Breast epithelium (tissue), 4 donors: ENCODE measurements around the gene KPNA1. TPM values are rescaled to one million over a fixed set of nuclear protein-coding genes. Genes with fewer than 3 reads are reported as not detected.

Source experiments
- DNase-seq, 2 donors: peaks; one replicate each; pipeline ENCODE4 v3.0.0-alpha.2; 2019; ENCODE audit warnings: low spot score in 2 of 2
- H3K27ac ChIP-seq, 2 donors: fragments of 200-600 bp; sonication (generic) in 1 of 2; one replicate each; pipeline ENCODE4 v1.5.1; 2016 to 2019; ENCODE audit warnings: mild to moderate bottlenecking in 1 of 2
- H3K27me3 ChIP-seq, 2 donors: fragments of 200-600 bp; sonication (generic) in 1 of 2; one replicate each; pipeline versions ENCODE4 v1.5.1 to v1.6.0; 2017 to 2019; ENCODE audit warnings: control low read depth in 1 of 2, mild to moderate bottlenecking in 1 of 2
- H3K36me3 ChIP-seq: fragments of 200-600 bp; one replicate; pipeline ENCODE4 v1.5.1; 2019
- H3K4me1 ChIP-seq, 2 donors: fragments of 200-600 bp; sonication (generic); one replicate each; pipeline ENCODE4 v1.5.1; 2016 to 2019; ENCODE audit warnings: control low read depth in 1 of 2
- H3K4me3 ChIP-seq, 3 donors: fragments of 200-600 bp; sonication (generic); 1 replicate in 2 of 3; 2 replicates in 1 of 3; pipeline ENCODE4 v1.5.1; 2016 to 2019; ENCODE audit warnings: mild to moderate bottlenecking in 3 of 3, moderate library complexity in 2 of 3
- H3K9me3 ChIP-seq, 2 donors: fragments of 200-600 bp; sonication (generic) in 1 of 2; one replicate each; pipeline ENCODE4 v1.5.1; 2016 to 2019; ENCODE audit warnings: control low read depth in 1 of 2
- CTCF ChIP-seq, 3 donors: fragments of 450-650 bp; IDR thresholded peaks; one replicate each; pipeline ENCODE4 v1.5.1; 2016 to 2017; ENCODE audit warnings: antibody characterized with exemption in 3 of 3, mild to moderate bottlenecking in 3 of 3, moderate library complexity in 3 of 3
- POLR2A ChIP-seq: fragments of 450-650 bp; IDR thresholded peaks from one replicate; pipeline ENCODE4 v1.6.1; 2016; ENCODE audit warnings: antibody characterized with exemption, mild to moderate bottlenecking, moderate library complexity
- POLR2AphosphoS5 ChIP-seq, 3 donors: sonication (generic); formaldehyde crosslinking; IDR thresholded peaks; one replicate each; pipeline ENCODE4 v1.6.1; 2017; ENCODE audit warnings: antibody characterized with exemption in 3 of 3
- intact Hi-C: fragments of 100-400 bp; cut with DNase I; formaldehyde crosslinking; loops from one replicate; pipeline ENCODE4 v1.15.1; 2023; ENCODE audit warnings: low total_unique reads
- total RNA-seq, 3 donors: library from RNA; depleted of rRNA; stranded (reverse); fragments of >200 nt; gene quantifications; one replicate each; pipeline ENCODE4 v1.1.0, GENCODE V29; 2016

The KPNA1 gene
- total RNA-seq, 3 donors from 2014 or later: 40.3 to 51.7 (median 42.4) TPM

- H3K4me3 ChIP-seq: no peak overlapping the region
- H3K27ac ChIP-seq: no peak overlapping the region
- H3K4me1 ChIP-seq: no peaks in the 10 kb centered on the region
- no peak for DNase-seq
- H3K9me3 ChIP-seq: no peaks in the 10 kb centered on the region
- intact Hi-C loops: no loop called here
- no peaks in the 10 kb centered on the region for H3K27me3 ChIP-seq
- no peak for TF ChIP-seq CTCF (IDR thresholded peaks at IDR 0.05)
- no peak for TF ChIP-seq POLR2A
- TF ChIP-seq POLR2AphosphoS5 (IDR thresholded peaks at IDR 0.05): no peak
- no peaks in the 10 kb centered on the region for H3K36me3 ChIP-seq
Observed at GRCh38 chr3:122405015-122405414, 109.7 kb downstream of the KPNA1 start.

GRCh38 chr3:122403489-122403888, 111.2 kb downstream of the KPNA1 start:
- Histone ChIP-seq H3K9me3 (no peaks in the 10 kb centered on the region), H3K4me3 (no peak overlapping the region), H3K36me3 (no peaks in the 10 kb centered on the region), H3K4me1 (no peaks in the 10 kb centered on the region), H3K27ac (no peak overlapping the region), H3K27me3 (no peaks in the 10 kb centered on the region)
- intact Hi-C loops: no loop called here
- TF ChIP-seq POLR2AphosphoS5 (IDR thresholded peaks at IDR 0.05) (no peak), POLR2A (no peak), CTCF (IDR thresholded peaks at IDR 0.05) (no peak)
- DNase-seq: no peak

GRCh38 chr3:122398920-122399319, 115.8 kb downstream of the KPNA1 start:
- intact Hi-C loops: no loop called here
- no peak overlapping the region for H3K4me3 ChIP-seq
- TF ChIP-seq POLR2AphosphoS5 (IDR thresholded peaks at IDR 0.05): no peak
- TF ChIP-seq CTCF (IDR thresholded peaks at IDR 0.05): no peak
- TF ChIP-seq POLR2A: no peak

GRCh38 chr3:122397201-122397600, 117.5 kb downstream of the KPNA1 start:
- Histone ChIP-seq H3K4me3 (no peak overlapping the region), H3K27me3 (no peaks in the 10 kb centered on the region), H3K27ac (no peak overlapping the region), H3K36me3 (no peaks in the 10 kb centered on the region), H3K4me1 (no peaks in the 10 kb centered on the region), H3K9me3 (no peaks in the 10 kb centered on the region)
- intact Hi-C loops: no loop called here
- TF ChIP-seq POLR2AphosphoS5 (IDR thresholded peaks at IDR 0.05) (no peak), CTCF (IDR thresholded peaks at IDR 0.05) (no peak), POLR2A (no peak)
- DNase-seq: no peak

More at GRCh38 chr3:122398920-122399319, 115.8 kb downstream of the KPNA1 start:
- Histone ChIP-seq H3K27me3 (no peaks in the 10 kb centered on the region), H3K36me3 (no peaks in the 10 kb centered on the region), H3K4me1 (no peaks in the 10 kb centered on the region), H3K9me3 (no peaks in the 10 kb centered on the region), H3K27ac (no peak overlapping the region)
- no peak for DNase-seq

- H3K9me3 ChIP-seq: no peaks in the 10 kb centered on the region
- no peak for DNase-seq
- no peaks in the 10 kb centered on the region for H3K36me3 ChIP-seq
- no peak overlapping the region for H3K4me3 ChIP-seq
- H3K27ac ChIP-seq: no peak overlapping the region
- intact Hi-C loops: no loop called here
- H3K4me1 ChIP-seq: no peaks in the 10 kb centered on the region
- TF ChIP-seq POLR2AphosphoS5 (IDR thresholded peaks at IDR 0.05): no peak
- TF ChIP-seq POLR2A: no peak
- TF ChIP-seq CTCF (IDR thresholded peaks at IDR 0.05): no peak
- no peaks in the 10 kb centered on the region for H3K27me3 ChIP-seq
Observed at GRCh38 chr3:122396511-122396910, 118.2 kb downstream of the KPNA1 start.
